Erythroblast (primary cell): ENCODE measurements around the gene BEST4.

Experiments used
- GATA1 ChIP-seq: IDR thresholded peaks from 2 replicates; pipeline ENCODE4 v1.6.1; 2011; ENCODE audit warnings: low read depth, mild to moderate bottlenecking, control low read depth, low read length, moderate library complexity
- POLR2A ChIP-seq: IDR thresholded peaks from 2 replicates; pipeline ENCODE4 v1.6.1; 2011; ENCODE audit warnings: mild to moderate bottlenecking, low read length

DNA sequence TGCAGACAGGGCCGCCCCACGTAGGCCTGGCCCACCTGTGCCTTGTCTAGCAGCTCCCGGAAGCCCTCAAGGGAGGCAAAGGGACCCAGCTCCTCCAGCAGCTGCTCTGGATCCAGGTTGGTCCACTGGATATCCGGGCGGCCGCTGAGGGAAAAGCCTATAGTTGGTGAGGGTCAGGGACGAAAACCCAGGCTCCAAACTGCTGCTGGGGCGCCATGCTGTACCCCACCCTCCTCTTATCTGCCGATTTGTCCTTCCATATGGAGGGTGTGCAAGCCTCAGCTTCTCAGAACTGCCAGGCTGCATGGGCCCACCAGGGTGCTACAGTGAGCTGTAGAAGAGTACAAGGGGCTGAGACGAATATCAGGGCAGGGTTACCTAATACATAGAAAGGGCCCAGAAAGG is 42.9 kb upstream of the BEST4 start:
- peak; percentile 60 for TF ChIP-seq POLR2A
- peak; percentile 17 for TF ChIP-seq GATA1
